GM12878 (cell line): ENCODE data around the gene RAB10. TPM values are rescaled to one million over a fixed set of nuclear protein-coding genes. Genes with fewer than 3 reads are reported as not detected.

Experiments used
- ATAC-seq: fragments of 200-7000 bp; cut with Tn5 transposase; 3 replicates; pipeline ENCODE4 v1.9.1; 2020; ENCODE audit warnings: mild to moderate bottlenecking, moderate library complexity
- BruUV-seq: library from RNA; stranded (reverse); fragments of 400-500 nt; replicated peaks from 2 replicates; lab custom pipeline; 2021; lab: Mats Ljungman, UMichigan
- CTCF ChIA-PET: fragments of 300-600 bp; sonication (Branson Sonifier 250); formaldehyde crosslinking; extraction: SDS; loops from one replicate; lab custom pipeline; 2021; ENCODE audit warnings: inconsistent platforms; lab: Yijun Ruan, JAX
- POLR2A ChIA-PET: fragments of 350-600 bp; formaldehyde crosslinking; extraction: SDS; loops from one replicate; lab custom pipeline; 2021; ENCODE audit warnings: inconsistent platforms; lab: Charles Lee
- RAD21 ChIA-PET: fragments of 300-600 bp; sonication (Branson Sonifier 250); formaldehyde crosslinking; loops from one replicate; lab custom pipeline; 2023; ENCODE audit warnings: antibody characterized with exemption; ENCODE audit not compliant: unreplicated experiment; lab: Charles Lee
- SMC1A ChIA-PET: fragments of 300-600 bp; sonication (Branson Sonifier 250); formaldehyde crosslinking; loops from one replicate; lab custom pipeline; 2023; ENCODE audit not compliant: unreplicated experiment, uncharacterized antibody; lab: Charles Lee
- DNase-seq: peaks from one replicate; pipeline ENCODE4 v3.0.0-alpha.2; 2011; ENCODE audit warnings: low read depth, low spot score
- FAIRE-seq: peaks from 3 replicates; lab custom pipeline; 2011; peaks lifted over from hg19 to GRCh38; lab: Jason Lieb, UNC
- H2AFZ ChIP-seq: 2 replicates; pipeline ENCODE4 v1.6.0; 2011; ENCODE audit warnings: low read depth, low read length, control low read depth; ENCODE audit not compliant: control insufficient read depth
- H3K27ac ChIP-seq: 2 replicates; pipeline ENCODE4 v1.5.1; 2011; ENCODE audit warnings: control low read depth; ENCODE audit not compliant: control insufficient read depth, insufficient read depth
- H3K27me3 ChIP-seq, 2 experiments: replicated peaks in 1 of 2; 2 replicates each; pipeline versions ENCODE4 v1.6.0 to v1.6.1; 2011; ENCODE audit warnings: low read length in 1 of 2; ENCODE audit not compliant: control insufficient read depth in 2 of 2, insufficient read depth in 2 of 2
- H3K36me3 ChIP-seq, 2 experiments: 2 replicates each; pipeline ENCODE4 v1.5.1; 2011; ENCODE audit warnings: low read length in 1 of 2; ENCODE audit not compliant: control insufficient read depth in 2 of 2, insufficient read depth in 2 of 2
- H3K4me1 ChIP-seq: 2 replicates; pipeline ENCODE4 v1.6.1; 2011; ENCODE audit warnings: mild to moderate bottlenecking, low read length, moderate library complexity, mixed read lengths; ENCODE audit not compliant: control insufficient read depth, insufficient read depth
- H3K4me2 ChIP-seq: 2 replicates; pipeline ENCODE4 v1.6.0; 2011; ENCODE audit warnings: control low read depth; ENCODE audit not compliant: control insufficient read depth, insufficient read depth
- H3K4me3 ChIP-seq: fragments of 200-600 bp; sonication (generic); 2 replicates; pipeline ENCODE4 v1.5.1; 2016
- H3K79me2 ChIP-seq: 2 replicates; pipeline ENCODE4 v1.6.0; 2011; ENCODE audit warnings: low read length; ENCODE audit not compliant: control insufficient read depth, insufficient read depth
- H3K9ac ChIP-seq: 2 replicates; pipeline ENCODE4 v1.8.0; 2011; ENCODE audit warnings: low read length, control low read depth, mixed read lengths; ENCODE audit not compliant: control insufficient read depth, insufficient read depth
- H3K9me3 ChIP-seq: replicated peaks from 3 replicates; pipeline ENCODE4 v1.5.1; 2011; ENCODE audit warnings: mild to moderate bottlenecking, low read length; ENCODE audit not compliant: control insufficient read depth, insufficient read depth
- H4K20me1 ChIP-seq: 2 replicates; pipeline ENCODE4 v1.6.0; 2011; ENCODE audit not compliant: control insufficient read depth, insufficient read depth
- CEBPB ChIP-seq, 2 experiments: fragments of 150-350 bp in 1 of 2; IDR thresholded peaks; 2 replicates each; pipeline ENCODE4 v1.6.1; 2012 to 2014; ENCODE audit warnings: low read depth in 2 of 2, low read length in 2 of 2, borderline replicate concordance in 1 of 2, inconsistent platforms in 1 of 2
- HCFC1 ChIP-seq: fragments of 150-350 bp; IDR thresholded peaks from 2 replicates; pipeline ENCODE4 v1.6.1; 2014; ENCODE audit warnings: low read length
- HSF1 ChIP-seq: fragments of 150-350 bp; IDR thresholded peaks from 2 replicates; pipeline ENCODE4 v1.6.1; 2014; ENCODE audit warnings: mild to moderate bottlenecking, low read depth, low read length
- MYC ChIP-seq: IDR thresholded peaks from 2 replicates; pipeline ENCODE4 v1.6.1; 2011; ENCODE audit warnings: mild to moderate bottlenecking, low read length, moderate library complexity, inconsistent platforms; ENCODE audit not compliant: insufficient read depth, insufficient replicate concordance, insufficient read length, severe bottlenecking
- NR2C1 ChIP-seq: fragments of 450-650 bp; IDR thresholded peaks from 2 replicates; pipeline ENCODE4 v1.6.1; 2017; ENCODE audit warnings: antibody characterized with exemption, mild to moderate bottlenecking, moderate library complexity
- REST ChIP-seq: IDR thresholded peaks from 2 replicates; pipeline ENCODE4 v1.6.1; 2012; ENCODE audit warnings: mild to moderate bottlenecking, low read depth, low read length
- TCF12 ChIP-seq: IDR thresholded peaks from 2 replicates; pipeline ENCODE4 v1.6.1; 2011; ENCODE audit warnings: low read depth, mild to moderate bottlenecking, low read length
- WGBS: methylation state at CpG from one replicate; pipeline ENCODE4 v1.1.6; 2016; ENCODE audit warnings: low lambda C conversion rate; ENCODE audit not compliant: insufficient replicate concordance, insufficient coverage; ENCODE audit errors: missing lambda C conversion rate; 5-methylcytosine and 5-hydroxymethylcytosine counted together
- in situ Hi-C: fragments of 300-500 bp; cut with MboI; formaldehyde crosslinking; loops from 9 replicates; pipeline ENCODE4 v1.14.3; 2018; ENCODE audit warnings: mixed read lengths
- intact Hi-C: fragments of 100-400 bp; cut with micrococcal nuclease; formaldehyde crosslinking; loops from one replicate; pipeline ENCODE4 v1.14.2; 2022; ENCODE audit not compliant: unreplicated experiment
- polyA plus RNA-seq, 11 experiments: library from polyadenylated mRNA; depleted of rRNA in 4 of 11; unstranded in 6 of 11; stranded (reverse) in 5 of 11; fragments of >200 nt; fragmentation: Nextera tagmentation in 4 of 11; fragmentation: Illumina TruSeq in 1 of 11; extraction: Ambion mirVana in 4 of 11; extraction: Trizol in 1 of 11; gene quantifications; 1 replicate in 1 of 11; 2 replicates in 10 of 11; pipeline versions ENCODE4 v1.2.1 to v1.2.3, GENCODE V29; 2011 to 2016; ENCODE audit warnings: inconsistent platforms in 2 of 11, missing spikeins in 2 of 11, low read depth in 1 of 11
- total RNA-seq, 4 experiments: library from RNA; depleted of rRNA in 3 of 4; stranded (reverse); fragments of >200 nt in 3 of 4; fragmentation: Illumina TruSeq in 1 of 4; extraction: Trizol in 1 of 4; gene quantifications; 2 replicates each; pipeline versions ENCODE4 v1.2.1 to v1.2.3, GENCODE V29; 2013 to 2021
- TF ChIP-seq, protein P1 (sequence below): IDR thresholded peaks from 2 replicates; pipeline ENCODE4 v1.6.1; 2012; ENCODE audit warnings: low read depth, low read length, improper control_type of control experiment
- TF ChIP-seq, protein P2 (sequence below): IDR thresholded peaks from 2 replicates; pipeline ENCODE4 v1.6.1; 2011; ENCODE audit warnings: borderline replicate concordance, low read depth, mild to moderate bottlenecking, moderate library complexity, mixed read lengths, low read length; ENCODE audit not compliant: insufficient read depth; ENCODE audit errors: extremely low read length

Gene RAB10
- total and polyA plus RNA-seq, 10 of the 15 experiments (the other 5 are each of a cell fraction or from before 2014, with no cell fraction given) = 13.3 to 109 (median 82.0) TPM

DNA sequence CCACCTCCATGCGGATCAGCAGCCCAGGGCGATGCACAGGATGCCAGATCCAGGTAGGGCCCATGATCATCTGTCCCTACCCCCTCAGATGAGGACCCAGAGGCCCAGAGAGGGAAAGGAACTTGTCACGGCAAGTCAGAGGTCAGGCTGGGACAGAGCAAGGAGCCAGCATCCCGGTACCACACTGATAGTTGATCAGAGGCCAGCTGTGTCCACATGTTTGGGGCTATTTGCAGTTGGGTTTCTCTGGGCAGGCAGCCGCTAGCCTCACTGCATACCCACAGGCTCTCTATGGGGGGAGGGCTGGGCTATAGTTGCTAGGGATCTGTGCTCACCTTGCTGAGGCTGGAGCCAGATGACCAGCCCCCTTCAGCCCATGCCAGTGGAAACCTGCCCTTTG is 148.6 kb downstream of the RAB10 start:
- POLR2A ChIA-PET = no interaction called here
- intact Hi-C loops = no loop called here
- Histone ChIP-seq H2AFZ (no peak overlapping the region), H4K20me1 (no peaks in the 10 kb centered on the region), H3K27ac (no peak overlapping the region), H3K4me3 (no peak overlapping the region), H3K79me2 (no peaks in the 10 kb centered on the region), H3K9ac (no peak overlapping the region), H3K36me3 (no peaks in the 10 kb centered on the region), H3K27me3 (peaks cover 4 to 8% of the 10 kb centered on the region in 2 experiments), H3K9me3 (no peaks in the 10 kb centered on the region), H3K4me1 (no peaks in the 10 kb centered on the region; the same call in 1 of the 2 replicates), H3K4me2 (no peak overlapping the region)
- TF ChIP-seq CEBPB (IDR thresholded peaks at IDR 0.05; ENCODE audit: borderline replicate concordance in 1 of 2, low read depth in 2 of 2, low read length in 2 of 2) = no peak
- no peak for TF ChIP-seq HSF1
- in situ Hi-C loops = no loop called here
- CTCF ChIA-PET = no interaction called here
- 59% methylated on average over 5 of the region's 5 CpGs for WGBS
- SMC1A ChIA-PET = interaction anchor here (0.6 kb wide), 1 partner anchor 145 kb away, joined by 3 read pairs; no protein-coding TSS in a partner anchor
- RAD21 ChIA-PET = no interaction called here
- BruUV-seq = no TSS peak
- no peak for ATAC-seq
- no peak for FAIRE-seq
- no peak for DNase-seq

- ChIA-PET RAD21 (no interaction called here), SMC1A (interaction anchor here (0.6 kb wide), 1 partner anchor 193 kb away, joined by 3 read pairs; no protein-coding TSS in a partner anchor), POLR2A (no interaction called here), CTCF (no interaction called here)
- no TSS peak for BruUV-seq
- H3K4me2 ChIP-seq = no peak overlapping the region
- no peak overlapping the region for H3K4me3 ChIP-seq
- intact Hi-C loops (no loop called here), in situ Hi-C loops (no loop called here)
- H3K4me1 ChIP-seq = no peaks in the 10 kb centered on the region; the same call in 1 of the 2 replicates
- no peaks in the 10 kb centered on the region for H4K20me1 ChIP-seq
- no peaks in the 10 kb centered on the region for H3K9me3 ChIP-seq
- 57% methylated on average over 11 of the region's 11 CpGs for WGBS
- no peak overlapping the region for H2AFZ ChIP-seq
- H3K79me2 ChIP-seq = no peaks in the 10 kb centered on the region
- FAIRE-seq (no peak), DNase-seq (no peak), ATAC-seq (no peak)
- H3K27me3 ChIP-seq = peaks cover 4 to 8% of the 10 kb centered on the region in 2 experiments
- H3K27ac ChIP-seq = no peak overlapping the region
- no peaks in the 10 kb centered on the region for H3K36me3 ChIP-seq
- no peak overlapping the region for H3K9ac ChIP-seq
- TF ChIP-seq HCFC1 (no peak), TCF12 (no peak), MYC (no peak), REST (no peak), NR2C1 (no peak)
- TF ChIP-seq, protein P1, sequence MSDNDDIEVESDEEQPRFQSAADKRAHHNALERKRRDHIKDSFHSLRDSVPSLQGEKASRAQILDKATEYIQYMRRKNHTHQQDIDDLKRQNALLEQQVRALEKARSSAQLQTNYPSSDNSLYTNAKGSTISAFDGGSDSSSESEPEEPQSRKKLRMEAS = no peak
- TF ChIP-seq, protein P2, sequence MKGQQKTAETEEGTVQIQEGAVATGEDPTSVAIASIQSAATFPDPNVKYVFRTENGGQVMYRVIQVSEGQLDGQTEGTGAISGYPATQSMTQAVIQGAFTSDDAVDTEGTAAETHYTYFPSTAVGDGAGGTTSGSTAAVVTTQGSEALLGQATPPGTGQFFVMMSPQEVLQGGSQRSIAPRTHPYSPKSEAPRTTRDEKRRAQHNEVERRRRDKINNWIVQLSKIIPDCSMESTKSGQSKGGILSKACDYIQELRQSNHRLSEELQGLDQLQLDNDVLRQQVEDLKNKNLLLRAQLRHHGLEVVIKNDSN = no peak
These were observed 149.2 kb downstream of the RAB10 start for GRCh38 chr2:26182887-26183630.
